ENCODE data around the gene BICRAL.
A peak's percentile ranks its signal among the peaks of the same experiment; 100 is the strongest.

BICRAL gene

GRCh38 chr6:42766163-42766670 lies 15.6 kb upstream of the BICRAL start:
- DNase-seq = no peak

GRCh38 chr6:42769051-42769450 lies 12.8 kb upstream of the BICRAL start:
- no peak for DNase-seq

GRCh38 chr6:42769836-42770235 lies 12.0 kb upstream of the BICRAL start:
- no peak for DNase-seq

GRCh38 chr6:42771741-42772100 lies 10.1 kb upstream of the BICRAL start:
- no peak for DNase-seq

GRCh38 chr6:42774201-42774600 lies 7.7 kb upstream of the BICRAL start:
- peak in 1 of 4 experiments; percentile 20 for DNase-seq

- DNase-seq = peak in 1 of 4 experiments; percentile 30
Observed at GRCh38 chr6:42774821-42775487, 6.9 kb upstream of the BICRAL start.

- DNase-seq = no peak
Observed at GRCh38 chr6:42777126-42777822, 4.6 kb upstream of the BICRAL start.

- DNase-seq = no peak
Observed at GRCh38 chr6:42778122-42778521, 3.7 kb upstream of the BICRAL start.

GRCh38 chr6:42779521-42779920 lies 2.3 kb upstream of the BICRAL start:
- no peak for DNase-seq

GRCh38 chr6:42781546-42781795 lies 381 bp upstream of the BICRAL start:
- no peak for DNase-seq

- peak; percentile 71 to 76 (median 74) for DNase-seq
Observed at GRCh38 chr6:42782689-42783176, 881 bp downstream of the BICRAL start.

GRCh38 chr6:42783177-42783875 lies 1.5 kb downstream of the BICRAL start:
- DNase-seq = peak; percentile 58 to 84 (median 65)

- no peak for DNase-seq
Observed at GRCh38 chr6:42783876-42784642, 2.2 kb downstream of the BICRAL start.

- no peak for DNase-seq
Observed at GRCh38 chr6:42784717-42785498, 3.1 kb downstream of the BICRAL start.

- no peak for DNase-seq
Observed at GRCh38 chr6:42786525-42786985, 4.7 kb downstream of the BICRAL start.

- DNase-seq = no peak
Observed at GRCh38 chr6:42787063-42787472, 5.2 kb downstream of the BICRAL start.

GRCh38 chr6:42788671-42789070 lies 6.8 kb downstream of the BICRAL start:
- no peak for DNase-seq

- no peak for DNase-seq
Observed at GRCh38 chr6:42790549-42791181, 8.8 kb downstream of the BICRAL start.

- DNase-seq = no peak
Observed at GRCh38 chr6:42791706-42792320, 10.0 kb downstream of the BICRAL start.

GRCh38 chr6:42795651-42796050 lies 13.8 kb downstream of the BICRAL start:
- DNase-seq = no peak

- DNase-seq = no peak
Observed at GRCh38 chr6:42796171-42796570, 14.3 kb downstream of the BICRAL start.

All from activated naive CD4-positive, alpha-beta T cell (primary cell).